Activated gamma-delta T cell (primary cell): Measurements from ENCODE around the gene MRI1.

ENCODE experiments used
- DNase-seq: peaks from one replicate; lab custom pipeline; 2025; lab: John Stamatoyannopoulos, UW

MRI1 gene

GRCh38 chr19:13794398-13794756, 30.1 kb downstream of the MRI1 start:
- DNase-seq = no peak

- peak; percentile 93 for DNase-seq
Observed at GRCh38 chr19:13794757-13795589, 30.7 kb downstream of the MRI1 start, which contains the start of gene ZSWIM4. Gene ZSWIM4 (plus strand): TSS chr19:13795443. CDS start chr19:13795649, 206 bp downstream.

- no peak for DNase-seq
Observed at GRCh38 chr19:13795595-13796300, 31.4 kb downstream of the MRI1 start.

- DNase-seq = no peak
Observed at GRCh38 chr19:13796301-13797057, 32.2 kb downstream of the MRI1 start.

- DNase-seq = no peak
Observed at GRCh38 chr19:13797058-13797440, 32.7 kb downstream of the MRI1 start.

GRCh38 chr19:13797870-13798269, 33.5 kb downstream of the MRI1 start:
- DNase-seq = no peak

GRCh38 chr19:13799669-13800068, 35.3 kb downstream of the MRI1 start:
- DNase-seq = no peak

- DNase-seq = no peak
Observed at GRCh38 chr19:13803038-13803437, 38.7 kb downstream of the MRI1 start.

GRCh38 chr19:13804830-13805683, 40.7 kb downstream of the MRI1 start:
- no peak for DNase-seq

GRCh38 chr19:13806728-13807127, 42.4 kb downstream of the MRI1 start:
- no peak for DNase-seq

- no peak for DNase-seq
Observed at GRCh38 chr19:13807421-13808021, 43.2 kb downstream of the MRI1 start.

- no peak for DNase-seq
Observed at GRCh38 chr19:13808856-13809255, 44.5 kb downstream of the MRI1 start.

GRCh38 chr19:13812544-13812943, 48.2 kb downstream of the MRI1 start:
- no peak for DNase-seq

- no peak for DNase-seq
Observed at GRCh38 chr19:13813147-13813546, 48.8 kb downstream of the MRI1 start.

GRCh38 chr19:13814550-13814949, 50.2 kb downstream of the MRI1 start:
- no peak for DNase-seq

- DNase-seq = no peak
Observed at GRCh38 chr19:13817018-13817614, 52.8 kb downstream of the MRI1 start.

- DNase-seq = no peak
Observed at GRCh38 chr19:13817615-13818371, 53.5 kb downstream of the MRI1 start.

- DNase-seq = no peak
Observed at GRCh38 chr19:13819238-13819637, 54.9 kb downstream of the MRI1 start.

GRCh38 chr19:13821292-13821691, 57.0 kb downstream of the MRI1 start:
- no peak for DNase-seq

- no peak for DNase-seq
Observed at GRCh38 chr19:13823256-13823655, 58.9 kb downstream of the MRI1 start.
